HEK293 (cell line): Measurements from ENCODE around the gene CYP11A1.

Source experiments
- CTCF ChIA-PET: fragments of 350-600 bp; formaldehyde crosslinking; extraction: SDS; loops from one replicate; lab custom pipeline; 2021; ENCODE audit warnings: antibody characterized with exemption; lab: Yijun Ruan, JAX
- POLR2A ChIA-PET: fragments of 300-600 bp; formaldehyde crosslinking; extraction: SDS; loops from one replicate; lab custom pipeline; 2020; ENCODE audit warnings: antibody characterized with exemption, inconsistent platforms; lab: Yijun Ruan, JAX
- H3K27ac ChIP-seq: fragments of 200-500 bp; sonication (Bioruptor generic); 2 replicates; pipeline ENCODE4 v1.5.1; 2014; ENCODE audit warnings: low read depth, low read length, control low read depth, inconsistent platforms; ENCODE audit errors: extremely low read depth
- H3K36me3 ChIP-seq, 2 experiments: fragments of 200-500 bp in 1 of 2; sonication (Bioruptor generic) in 1 of 2; 1 replicate in 1 of 2; 2 replicates in 1 of 2; pipeline ENCODE4 v1.5.1; 2014 to 2017; ENCODE audit warnings: inconsistent platforms in 2 of 2, low read length in 2 of 2; ENCODE audit not compliant: control insufficient read depth in 2 of 2, insufficient read depth in 1 of 2
- H3K4me1 ChIP-seq: fragments of 200-500 bp; sonication (Bioruptor generic); 2 replicates; pipeline ENCODE4 v1.5.1; 2014; ENCODE audit warnings: mild to moderate bottlenecking, low read length, inconsistent platforms; ENCODE audit not compliant: control insufficient read depth, insufficient read depth
- H3K4me3 ChIP-seq: 2 replicates; pipeline ENCODE4 v1.5.1; 2011; ENCODE audit warnings: low read depth, mild to moderate bottlenecking, control low read depth, low read length, moderate library complexity
- H3K9me3 ChIP-seq: fragments of 200-500 bp; sonication (Bioruptor generic); 2 replicates; pipeline ENCODE4 v1.5.1; 2014; ENCODE audit warnings: low read depth, low read length, inconsistent platforms; ENCODE audit not compliant: control insufficient read depth, insufficient read depth
- EGR2 ChIP-seq: fragments of 450-650 bp; formaldehyde crosslinking; IDR thresholded peaks from 2 replicates; pipeline ENCODE4 v1.5.1; 2016; ENCODE audit warnings: low read depth, missing biosample characterization, missing genetic modification characterization
- GLI2 ChIP-seq: fragments of 450-650 bp; formaldehyde crosslinking; IDR thresholded peaks from 2 replicates; pipeline ENCODE4; 2017; ENCODE audit warnings: missing biosample characterization, missing genetic modification characterization, low read depth, borderline replicate concordance
- INSM2 ChIP-seq: fragments of 450-650 bp; formaldehyde crosslinking; IDR thresholded peaks from 2 replicates; pipeline ENCODE4 v1.5.1; 2016; ENCODE audit warnings: missing biosample characterization, missing genetic modification characterization
- MEIS1 ChIP-seq: sonication (generic); formaldehyde crosslinking; IDR thresholded peaks from 2 replicates; pipeline ENCODE4 v1.8.1; 2022; ENCODE audit warnings: missing genetic modification reagents, mild to moderate bottlenecking, borderline replicate concordance
- PRDM1 ChIP-seq: fragments of 450-650 bp; formaldehyde crosslinking; IDR thresholded peaks from 2 replicates; pipeline ENCODE4; 2016; ENCODE audit warnings: missing biosample characterization, missing genetic modification characterization
- SALL2 ChIP-seq: fragments of 450-650 bp; formaldehyde crosslinking; IDR thresholded peaks from 2 replicates; pipeline ENCODE4 v1.5.0; 2017; ENCODE audit warnings: missing biosample characterization, mild to moderate bottlenecking, missing genetic modification characterization, borderline replicate concordance
- SP7 ChIP-seq: fragments of 450-650 bp; formaldehyde crosslinking; IDR thresholded peaks from 2 replicates; pipeline ENCODE4 v1.5.1; 2016; ENCODE audit warnings: missing biosample characterization, missing genetic modification characterization
- YY1 ChIP-seq: fragments of 450-650 bp; formaldehyde crosslinking; IDR thresholded peaks from 2 replicates; pipeline ENCODE4 v1.5.1; 2018; ENCODE audit warnings: missing biosample characterization, missing genetic modification characterization
- ZBTB8A ChIP-seq: fragments of 450-650 bp; formaldehyde crosslinking; IDR thresholded peaks from 2 replicates; pipeline ENCODE4 v1.5.1; 2016; ENCODE audit warnings: missing biosample characterization, missing genetic modification characterization
- ZFHX2 ChIP-seq: fragments of 450-650 bp; formaldehyde crosslinking; conservative IDR thresholded peaks from 2 replicates; pipeline ENCODE4 v1.5.1; 2016; ENCODE audit warnings: missing biosample characterization, missing genetic modification characterization
- ZNF16 ChIP-seq: fragments of 450-650 bp; formaldehyde crosslinking; IDR thresholded peaks from 2 replicates; pipeline ENCODE4 v1.5.1; 2016; ENCODE audit warnings: low read depth, missing biosample characterization, missing genetic modification characterization
- ZNF175 ChIP-seq: fragments of 450-650 bp; formaldehyde crosslinking; IDR thresholded peaks from 2 replicates; pipeline ENCODE4 v1.5.1; 2016; ENCODE audit warnings: missing biosample characterization, missing genetic modification characterization
- ZNF280C ChIP-seq: fragments of 450-650 bp; formaldehyde crosslinking; IDR thresholded peaks from 2 replicates; pipeline ENCODE4 v1.5.1; 2016; ENCODE audit warnings: missing biosample characterization, missing genetic modification characterization
- ZNF280D ChIP-seq: fragments of 450-650 bp; formaldehyde crosslinking; IDR thresholded peaks from 2 replicates; pipeline ENCODE4 v1.5.1; 2016; ENCODE audit warnings: missing biosample characterization, missing genetic modification characterization
- ZNF292 ChIP-seq: fragments of 450-650 bp; formaldehyde crosslinking; IDR thresholded peaks from 2 replicates; pipeline ENCODE4 v1.5.1; 2016; ENCODE audit warnings: low read depth, missing biosample characterization, missing genetic modification characterization, borderline replicate concordance
- ZNF366 ChIP-seq: fragments of 450-650 bp; formaldehyde crosslinking; conservative IDR thresholded peaks from 2 replicates; pipeline ENCODE4 v1.5.1; 2016; ENCODE audit warnings: missing biosample characterization, missing genetic modification characterization
- ZNF37A ChIP-seq: fragments of 450-650 bp; IDR thresholded peaks from 2 replicates; pipeline ENCODE4 v1.5.1; 2018; ENCODE audit warnings: missing biosample characterization, missing genetic modification characterization
- ZNF433 ChIP-seq: fragments of 450-650 bp; formaldehyde crosslinking; IDR thresholded peaks from 2 replicates; pipeline ENCODE4 v1.5.1; 2016; ENCODE audit warnings: missing biosample characterization, missing genetic modification characterization, low read depth
- ZNF48 ChIP-seq: fragments of 450-650 bp; formaldehyde crosslinking; IDR thresholded peaks from 2 replicates; pipeline ENCODE4 v1.5.1; 2016; ENCODE audit warnings: missing biosample characterization, missing genetic modification characterization
- ZNF596 ChIP-seq: fragments of 450-650 bp; IDR thresholded peaks from 2 replicates; pipeline ENCODE4 v1.5.0; 2018; ENCODE audit warnings: missing biosample characterization, mild to moderate bottlenecking, missing genetic modification characterization, moderate library complexity
- ZNF623 ChIP-seq: fragments of 450-650 bp; formaldehyde crosslinking; IDR thresholded peaks from 2 replicates; pipeline ENCODE4 v1.5.1; 2016; ENCODE audit warnings: missing biosample characterization, missing genetic modification characterization
- ZNF837 ChIP-seq: fragments of 450-650 bp; formaldehyde crosslinking; IDR thresholded peaks from 2 replicates; pipeline ENCODE4 v1.5.1; 2016; ENCODE audit warnings: missing biosample characterization, missing genetic modification characterization

Gene CYP11A1

DNA sequence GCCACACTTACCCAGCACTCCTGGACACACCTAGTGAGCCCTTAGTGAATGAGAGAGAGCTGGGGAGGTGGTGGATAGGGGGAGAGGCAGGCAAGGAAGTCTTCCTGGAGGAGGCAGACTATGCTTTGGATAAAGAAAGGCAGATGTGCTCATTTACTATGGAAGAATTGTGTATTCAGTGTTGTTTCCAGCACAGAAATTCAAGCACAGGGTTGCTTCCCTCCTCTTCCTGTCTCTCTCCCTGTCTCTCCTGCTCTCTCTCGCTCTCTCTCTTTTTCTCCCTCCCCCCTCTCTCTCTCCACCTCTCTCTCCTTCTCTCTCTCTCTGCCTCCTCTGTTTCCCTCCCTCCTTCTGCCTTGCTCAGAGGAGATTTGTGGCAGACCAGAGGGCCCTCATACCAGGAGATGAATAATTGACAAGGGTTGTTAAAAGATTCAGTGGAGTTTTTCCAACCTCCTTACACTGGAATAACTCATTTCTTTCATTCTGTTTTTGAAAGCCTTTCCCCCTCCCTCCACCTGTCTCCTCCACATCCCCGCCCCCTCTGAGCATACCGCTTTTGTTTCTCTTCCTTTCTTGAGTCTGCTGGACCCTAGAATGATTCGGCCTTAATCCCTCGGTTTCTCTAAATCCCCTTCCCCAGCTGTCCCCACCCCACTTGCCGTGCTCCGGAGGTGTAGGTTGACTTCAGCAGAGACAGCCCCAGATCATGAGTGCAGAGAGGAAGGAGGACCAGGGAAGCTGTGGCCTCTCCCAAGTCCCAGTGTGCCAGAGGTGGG, 65.7 kb downstream of the CYP11A1 start:
- Histone ChIP-seq H3K9me3 (no peaks in the 10 kb centered on the region), H3K27ac (no peak overlapping the region), H3K4me3 (no peak overlapping the region), H3K4me1 (no peaks in the 10 kb centered on the region), H3K36me3 (no peaks in the 10 kb centered on the region)
- POLR2A ChIA-PET = no interaction called here
- CTCF ChIA-PET = interaction anchor here (0.6 to 2.1 kb wide), 8 partner anchors 10 to 175 kb away, joined by 3 to 7 read pairs (median 4); no protein-coding TSS in a partner anchor
- TF ChIP-seq ZNF16 (tag by site-specific recombination) (no peak), PRDM1 (tag by site-specific recombination) (peak; percentile 80; the same call in 1 of the 2 replicates), ZNF280C (no peak), GLI2 (no peak), ZNF48 (tag by site-specific recombination) (no peak), MEIS1 (CRISPR knock-in tag) (no peak), ZNF37A (tag by site-specific recombination) (no peak), ZNF433 (no peak), SALL2 (tag by site-specific recombination) (no peak), ZFHX2 (tag by site-specific recombination) (no peak), ZNF596 (tag by site-specific recombination) (peak; percentile 87), ZNF837 (tag by site-specific recombination) (no peak), INSM2 (tag by site-specific recombination) (no peak), SP7 (tag by site-specific recombination) (no peak), ZNF175 (no peak), ZNF623 (tag by site-specific recombination) (no peak), ZNF366 (tag by site-specific recombination) (peak; percentile 44; the same call in 1 of the 2 replicates), ZBTB8A (tag by site-specific recombination) (no peak), EGR2 (tag by site-specific recombination) (no peak), YY1 (no peak), ZNF280D (tag by site-specific recombination) (no peak), ZNF292 (tag by site-specific recombination) (no peak)
